SIG-M5 treated with dmso at 0.1 percent for 504 hours (cell line): ENCODE data around the gene GMDS.
A peak's percentile ranks its signal among the peaks of the same experiment; 100 is the strongest.

Experiments
- DNase-seq: peaks from one replicate; lab custom pipeline; 2025; ENCODE audit not compliant: unreplicated experiment; lab: John Stamatoyannopoulos, UW

Gene GMDS

DNA sequence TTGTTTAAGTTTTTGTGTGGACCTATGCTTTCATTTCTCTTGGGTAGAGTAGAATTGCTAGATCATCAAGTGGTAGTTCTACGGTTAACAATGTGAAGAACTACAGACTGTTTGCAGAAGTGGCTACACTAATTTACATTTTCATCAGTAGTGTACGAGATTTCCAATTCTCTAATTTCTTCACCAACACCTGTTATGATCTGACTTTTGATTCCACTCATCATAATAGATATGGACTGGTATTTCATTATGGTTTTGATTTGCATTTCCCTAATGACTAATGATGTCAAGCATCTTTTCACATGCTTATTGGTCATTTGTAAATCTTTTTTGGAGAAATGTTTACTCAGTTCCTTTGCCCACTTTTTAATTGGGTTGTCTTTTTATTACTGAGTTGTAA, 244.4 kb downstream of the GMDS start:
- DNase-seq: no peak

DNA sequence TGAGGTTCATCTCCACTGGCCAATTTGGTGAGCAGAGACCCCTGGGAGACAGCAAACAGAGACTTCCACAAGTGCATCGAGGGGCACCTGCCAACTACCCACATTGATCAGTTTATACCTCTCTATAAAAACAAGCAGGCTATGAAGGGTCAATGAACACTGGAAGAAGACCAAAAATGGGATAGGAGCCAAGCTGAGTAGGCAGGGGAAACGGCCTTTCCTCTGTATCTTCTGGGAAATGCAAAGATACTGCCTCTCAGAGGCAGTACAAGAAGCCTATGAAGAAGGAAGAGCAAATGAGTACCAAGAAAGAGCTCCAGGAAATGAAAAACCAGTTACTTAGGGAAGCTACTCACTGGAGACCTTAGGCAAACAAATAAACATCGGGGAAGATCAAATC, 247.7 kb downstream of the GMDS start:
- DNase-seq: no peak

DNA sequence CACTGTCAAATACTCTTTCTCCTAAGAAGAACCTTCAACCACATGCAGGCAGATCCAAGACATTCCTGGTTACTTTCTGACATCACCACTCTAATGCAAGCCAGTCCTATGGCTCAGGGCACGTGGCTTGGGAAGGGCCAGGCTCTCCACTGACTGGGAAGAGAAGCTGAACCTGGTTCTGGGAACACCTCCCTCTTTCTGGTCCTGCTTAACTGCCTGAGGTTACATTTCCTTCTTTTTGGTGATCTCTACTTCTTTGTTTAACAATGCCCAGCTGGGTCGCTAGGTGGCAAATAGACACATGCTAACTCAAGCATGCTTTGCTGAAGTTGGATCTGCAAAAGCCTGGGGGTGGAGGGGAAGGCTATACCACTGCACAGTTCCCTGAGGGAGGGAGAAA, 249.8 kb downstream of the GMDS start:
- DNase-seq: no peak

DNA sequence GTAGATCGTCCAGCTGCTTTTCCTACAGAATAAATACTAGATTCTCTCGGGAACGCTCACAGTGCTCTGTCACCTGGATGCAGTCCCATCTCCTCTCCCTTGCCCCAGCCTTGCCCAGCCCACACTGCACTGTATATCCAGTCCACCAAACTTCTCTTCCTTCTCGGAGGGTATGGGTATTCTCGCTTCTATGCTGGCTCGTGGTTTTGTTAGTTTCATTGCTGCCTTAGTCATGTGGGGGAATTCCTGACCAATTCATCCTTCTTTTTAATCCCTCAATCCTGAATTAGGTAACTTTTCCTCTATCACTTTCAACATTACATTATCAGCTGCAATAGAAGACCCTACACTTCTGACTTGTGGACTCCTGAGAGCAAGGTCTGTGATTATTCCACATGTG, 252.4 kb downstream of the GMDS start:
- DNase-seq: no peak

DNA sequence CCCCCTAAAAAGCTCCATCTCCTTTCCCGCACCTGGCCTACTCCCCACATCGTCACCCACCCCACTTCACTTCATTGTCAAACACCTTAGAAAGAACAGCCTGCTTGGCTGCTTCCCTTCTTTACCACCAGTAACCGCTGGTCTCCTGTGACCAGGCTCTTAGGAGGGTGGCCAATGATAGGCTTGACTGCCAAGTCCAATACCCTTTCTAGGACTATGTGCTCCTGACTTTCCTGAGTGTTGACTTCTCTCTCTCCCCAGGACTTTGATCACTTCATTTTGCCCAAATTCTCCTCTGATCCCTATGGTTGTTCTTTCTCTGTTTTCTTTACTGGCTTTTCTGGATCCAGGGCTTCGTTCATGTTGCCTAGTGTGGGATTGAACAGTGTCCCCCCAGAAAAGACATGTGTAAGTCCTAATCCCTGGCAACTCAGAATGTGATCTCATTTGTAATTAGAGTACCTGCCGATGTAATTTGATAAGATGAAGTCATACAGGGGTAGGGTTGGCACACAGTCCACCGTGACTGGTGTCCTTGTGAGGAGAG, 254.0 kb downstream of the GMDS start:
- no peak for DNase-seq

DNA sequence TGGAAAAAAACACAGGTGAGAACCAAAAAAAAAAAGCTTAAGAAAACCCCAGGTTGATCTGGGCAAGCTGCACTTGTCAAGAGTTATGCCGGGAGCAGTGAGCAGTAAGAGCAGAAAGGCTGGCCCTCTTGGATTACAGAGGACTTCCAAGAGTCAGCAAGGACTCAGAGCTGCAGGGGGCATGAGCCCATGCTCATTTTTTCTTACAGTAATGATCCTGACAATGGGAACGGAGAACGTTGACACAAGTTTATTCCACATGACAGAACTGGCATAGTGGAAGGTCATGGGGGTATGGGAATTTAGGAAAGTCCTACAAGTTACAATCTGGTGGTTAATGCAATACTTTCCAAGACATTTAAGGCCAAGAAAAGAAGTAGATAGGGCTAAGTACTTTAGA, 256.6 kb downstream of the GMDS start:
- no peak for DNase-seq

DNA sequence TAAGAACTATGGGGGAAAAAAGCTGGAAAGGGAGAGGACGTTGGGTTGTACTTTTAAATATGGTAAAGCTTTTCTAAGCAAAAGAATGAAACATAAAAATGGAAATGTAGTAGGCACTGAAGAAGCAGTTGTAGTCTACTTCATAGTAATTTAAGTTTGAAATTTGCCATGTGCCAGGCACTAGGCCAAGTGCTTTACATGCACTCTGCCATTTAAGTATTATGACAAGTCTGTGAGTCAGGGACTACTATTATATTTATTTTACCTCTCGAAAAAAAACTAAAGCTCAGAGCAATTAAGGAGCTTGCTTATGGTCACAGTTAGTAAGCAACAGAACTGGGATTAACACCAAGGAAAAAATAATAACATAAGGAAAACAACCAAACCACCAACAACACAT, 257.8 kb downstream of the GMDS start:
- no peak for DNase-seq

DNA sequence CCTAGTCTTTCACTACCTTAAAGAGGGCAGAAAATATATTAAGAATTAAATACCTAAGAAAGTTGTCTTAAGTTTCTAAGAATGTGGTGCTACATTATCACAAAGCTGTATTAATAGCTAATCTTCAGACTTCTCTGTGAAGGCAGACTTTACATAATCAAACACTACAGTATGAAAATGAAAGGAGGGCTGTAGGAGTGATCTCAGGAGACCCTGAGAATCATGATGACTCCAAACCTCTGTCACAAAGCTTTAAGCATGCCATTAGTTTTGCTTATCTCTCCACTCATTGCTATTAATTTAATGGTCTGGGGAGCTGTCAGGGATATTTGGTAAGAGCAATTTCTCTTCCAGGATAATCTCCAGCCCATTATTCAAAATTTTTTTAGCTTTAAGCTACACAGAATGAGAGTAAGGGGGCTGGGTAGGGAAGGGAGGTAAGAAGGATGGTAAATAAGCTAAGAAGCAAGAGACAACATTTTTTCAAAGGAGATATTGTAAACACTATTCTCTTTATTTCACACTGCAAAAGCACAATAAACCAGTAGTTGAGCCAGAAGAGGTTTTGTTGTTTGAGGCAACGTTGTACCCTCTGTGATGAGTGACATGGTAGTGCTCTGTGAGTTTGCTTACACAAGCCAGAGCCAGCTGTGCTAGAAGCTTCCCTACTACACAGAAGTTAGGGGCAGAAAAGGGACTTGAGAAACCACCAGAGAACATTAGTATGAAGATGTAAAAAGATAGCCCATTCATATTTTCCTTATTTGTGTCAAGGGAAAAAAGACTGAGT, 258.8 kb downstream of the GMDS start:
- DNase-seq: no peak

DNA sequence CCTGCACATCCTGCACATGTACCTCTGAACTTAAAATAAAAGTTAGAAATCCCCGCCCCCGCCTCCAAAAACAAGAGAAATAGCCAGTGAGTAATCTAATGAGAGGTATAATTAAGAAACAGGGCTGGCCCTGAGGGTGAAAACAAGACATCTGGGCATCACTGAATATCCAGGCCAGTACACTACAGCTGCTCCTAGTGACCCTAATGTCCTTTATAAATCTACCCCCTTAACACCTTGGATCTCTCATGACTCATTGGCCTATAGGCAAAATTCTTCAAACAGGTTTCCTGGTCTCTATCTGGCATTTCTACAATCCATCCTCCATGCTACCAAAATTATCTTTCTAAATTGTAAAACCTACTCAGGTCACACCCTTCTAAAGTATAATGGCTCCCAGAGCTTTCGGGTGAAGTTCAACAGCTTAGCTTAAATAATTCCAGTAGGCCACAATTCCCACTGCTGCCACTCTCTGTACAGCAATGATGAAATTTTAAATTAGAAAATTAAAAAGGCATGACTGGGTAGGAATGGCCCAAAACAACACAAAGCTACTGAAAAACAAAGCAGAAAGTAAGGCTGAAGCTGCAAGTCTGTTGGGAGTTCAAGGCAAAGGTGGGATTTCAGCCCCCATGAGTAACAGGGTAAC, 260.9 kb downstream of the GMDS start:
- no peak for DNase-seq

DNA sequence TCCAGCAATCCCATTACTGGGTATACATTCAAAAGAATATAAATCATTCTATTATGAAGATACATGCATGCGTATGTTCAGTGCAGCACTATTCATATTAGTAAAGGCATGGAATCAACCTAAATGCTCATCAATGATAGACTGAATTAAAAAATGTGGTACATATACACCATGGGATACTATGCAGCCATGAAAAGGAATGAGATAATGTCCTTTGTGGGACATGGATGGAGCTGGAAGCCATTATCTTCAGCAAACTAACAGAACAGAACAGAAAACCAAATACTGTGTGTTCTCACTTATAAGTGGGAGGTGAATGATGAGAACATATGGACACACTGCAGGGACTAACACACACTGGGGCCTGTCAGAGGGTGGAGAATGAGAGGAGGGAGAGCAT, 261.6 kb downstream of the GMDS start:
- DNase-seq: no peak

DNA sequence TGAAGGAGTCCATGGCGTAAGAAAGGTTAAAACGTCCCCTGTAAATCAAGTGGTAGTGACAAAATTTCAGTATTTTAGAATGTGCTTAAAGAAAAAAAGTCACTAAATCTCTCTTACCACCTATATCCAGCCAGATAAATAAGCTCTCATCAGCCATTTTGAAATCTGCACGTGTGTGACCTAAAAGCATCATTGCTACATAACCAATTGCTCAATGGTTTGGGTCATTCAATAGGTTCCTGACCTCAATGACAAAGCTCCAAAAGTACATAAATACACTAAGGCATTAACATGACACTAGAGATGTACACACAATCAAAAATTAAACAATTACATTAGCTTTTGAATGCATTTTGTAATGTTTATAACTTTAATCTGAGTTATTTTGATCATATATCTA, 272.4 kb downstream of the GMDS start:
- DNase-seq: peak; percentile 33

DNA sequence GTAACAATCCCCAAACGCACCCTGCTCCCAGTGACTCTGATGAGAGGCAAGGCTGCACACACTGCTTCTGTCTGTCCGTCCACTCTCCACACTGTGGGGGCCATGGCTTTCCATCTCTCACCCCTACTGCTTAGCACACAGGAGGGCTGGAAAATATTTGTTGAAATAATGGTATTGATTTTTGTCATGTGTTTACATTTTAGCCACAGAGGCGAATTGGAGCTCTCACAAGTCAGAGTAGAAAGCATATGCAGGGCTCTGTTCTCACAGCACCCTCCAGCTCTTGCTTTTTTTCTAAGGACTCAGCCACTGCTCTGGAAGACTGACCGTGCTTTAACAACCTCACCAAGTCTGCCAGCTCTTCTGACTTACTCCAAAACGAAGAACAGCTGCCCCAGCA, 273.8 kb downstream of the GMDS start:
- no peak for DNase-seq

DNA sequence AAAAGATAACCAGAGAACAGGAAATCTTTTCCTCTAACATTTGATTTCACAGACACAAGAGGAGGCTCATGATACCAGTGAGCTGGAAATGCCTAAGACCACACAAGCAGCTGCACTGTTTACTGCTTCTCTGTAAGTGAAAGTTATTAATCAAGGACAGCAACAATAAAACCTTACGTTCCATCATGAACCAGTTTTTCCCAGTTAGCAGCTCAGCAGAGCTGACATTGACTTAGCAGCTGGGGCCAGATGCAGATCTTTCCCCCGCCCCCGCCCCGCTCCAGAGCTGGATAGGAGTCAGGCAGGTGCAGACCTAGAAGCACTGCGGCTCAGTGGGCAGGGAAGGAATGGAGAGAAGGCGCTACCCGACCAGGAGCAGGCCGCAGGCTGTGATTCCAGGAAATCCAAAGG, 275.2 kb downstream of the GMDS start:
- no peak for DNase-seq

DNA sequence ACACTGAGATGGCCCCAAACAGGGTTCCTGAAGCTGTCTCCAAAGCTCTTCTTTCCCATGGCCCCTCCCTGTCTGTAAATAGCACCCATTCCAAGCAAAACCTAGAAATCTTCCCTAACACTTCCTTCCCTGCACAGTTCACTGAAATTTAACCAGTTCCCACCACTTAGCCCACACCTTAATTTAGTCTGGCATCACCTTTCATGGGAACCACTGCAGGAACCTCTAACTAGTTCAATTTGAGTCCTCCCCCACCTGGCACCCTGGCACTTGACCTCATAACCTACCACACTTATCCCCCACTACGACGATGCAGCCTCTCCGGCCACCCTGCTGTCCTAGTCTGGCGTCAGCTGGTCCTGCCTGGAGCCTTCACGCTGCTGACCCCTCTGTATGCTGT, 278.7 kb downstream of the GMDS start:
- no peak for DNase-seq

DNA sequence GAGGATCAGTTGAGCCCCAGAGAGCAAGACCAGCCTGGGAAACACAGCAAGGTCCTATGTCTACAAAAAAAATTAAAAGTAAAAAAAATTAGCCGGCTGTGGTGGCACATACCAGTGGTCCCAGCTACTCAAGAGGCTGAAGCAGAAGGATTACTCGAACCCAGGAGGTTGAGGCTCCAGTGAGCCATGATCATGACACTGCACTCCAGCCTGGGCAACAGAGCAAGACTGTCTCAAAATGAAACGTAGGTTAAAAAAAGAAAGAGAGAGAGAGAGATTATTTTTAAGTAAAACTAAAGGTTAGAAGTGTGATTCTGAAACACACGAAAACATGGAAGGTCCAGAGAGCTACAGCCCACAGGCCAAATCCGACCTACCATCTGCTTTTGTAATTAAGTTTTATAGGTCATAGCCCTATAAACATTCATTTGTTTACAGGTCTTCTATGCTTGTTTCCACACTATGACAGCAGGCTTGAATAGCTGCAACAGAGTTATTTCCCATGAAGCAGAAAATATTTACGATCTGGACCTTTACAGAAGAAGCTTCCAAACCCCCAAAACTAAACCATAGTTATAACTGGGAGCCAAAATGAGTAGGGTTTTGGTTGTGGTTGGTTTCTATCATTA, 279.7 kb downstream of the GMDS start:
- no peak for DNase-seq

DNA sequence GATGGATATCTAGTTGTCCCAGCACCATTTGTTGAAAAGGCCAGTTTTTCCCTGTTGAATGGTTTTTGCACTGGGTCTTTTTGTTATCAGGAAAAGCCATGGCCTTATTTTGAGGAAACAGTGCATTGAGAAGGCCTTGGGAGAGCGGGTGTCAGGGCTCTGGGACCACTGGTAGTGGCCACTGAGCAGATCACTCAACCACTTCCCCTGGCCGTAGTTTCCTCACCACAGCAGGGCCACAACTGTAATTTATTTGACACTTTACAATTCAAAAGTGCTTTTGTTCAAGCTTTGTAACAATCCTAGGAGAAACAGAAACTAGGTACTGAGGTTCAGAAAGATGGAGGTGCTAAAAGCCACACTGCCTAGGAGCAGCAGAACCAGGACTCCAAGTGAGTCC, 281.8 kb downstream of the GMDS start:
- no peak for DNase-seq

DNA sequence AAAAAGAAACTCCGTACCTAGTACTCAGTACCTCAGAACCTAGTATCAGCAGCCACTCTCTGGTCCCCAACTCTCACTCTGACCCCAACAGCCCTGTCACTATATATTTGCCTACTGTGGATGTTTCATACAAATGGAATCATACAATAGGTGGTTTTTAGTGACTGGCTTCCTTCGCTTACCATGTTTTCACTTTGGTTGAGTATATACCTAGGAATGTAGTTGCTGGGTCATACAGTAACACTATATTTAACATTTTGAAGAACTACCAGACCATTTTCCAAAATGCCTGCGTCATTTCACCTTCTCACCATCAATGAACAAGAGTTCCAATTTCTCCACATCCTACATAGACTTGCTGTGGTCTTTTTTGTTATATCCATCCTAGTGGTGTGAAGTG, 283.2 kb downstream of the GMDS start:
- DNase-seq: no peak

DNA sequence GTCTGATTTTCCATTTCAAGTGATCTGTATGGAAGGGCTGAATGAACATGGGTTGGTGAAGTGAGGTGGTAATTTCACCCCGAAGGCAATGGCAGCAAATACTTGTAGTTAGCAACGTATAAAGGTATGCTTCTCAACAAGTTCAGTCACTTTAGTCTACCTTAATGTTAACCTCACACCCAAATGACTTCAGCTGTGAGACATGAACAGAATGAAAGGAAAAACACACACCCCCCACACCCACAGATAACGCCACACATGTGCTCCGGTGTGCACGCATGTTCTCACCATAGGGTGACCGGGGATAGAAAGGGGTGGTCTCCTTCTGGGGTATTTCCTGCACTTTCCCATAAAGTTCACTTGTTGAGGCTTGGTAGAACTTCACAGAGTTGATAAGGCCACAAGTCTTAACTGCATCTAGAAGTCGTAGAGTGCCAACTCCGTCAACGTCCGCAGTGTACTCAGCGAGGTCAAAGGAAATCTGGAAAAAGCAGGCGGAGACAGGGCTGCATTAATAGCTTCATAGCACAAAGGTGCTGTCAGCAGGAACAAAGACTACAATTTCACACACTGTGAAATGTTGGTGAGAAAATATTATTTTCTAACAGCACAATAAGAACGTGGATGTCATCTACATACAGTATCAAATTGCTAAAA, 284.8 kb downstream of the GMDS start:
- DNase-seq: no peak

DNA sequence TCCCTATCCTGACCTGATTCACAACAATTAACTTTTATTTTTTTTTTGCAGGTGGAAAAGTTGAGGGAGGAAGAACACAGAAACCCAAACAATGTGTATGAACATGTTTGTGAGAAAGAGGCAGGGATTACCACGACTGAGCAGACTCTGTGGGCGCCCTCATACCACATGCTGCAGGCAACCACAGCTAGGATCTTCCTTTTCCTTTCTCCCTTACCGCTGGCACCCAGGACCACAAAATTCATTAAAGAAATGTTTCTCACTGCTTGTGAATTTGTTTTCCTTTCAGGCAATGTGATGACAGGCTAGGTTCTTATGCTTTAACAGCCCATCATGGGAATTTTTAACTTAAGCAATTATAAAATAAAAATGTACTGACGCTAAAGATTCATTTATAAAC, 287.1 kb downstream of the GMDS start:
- no peak for DNase-seq

DNA sequence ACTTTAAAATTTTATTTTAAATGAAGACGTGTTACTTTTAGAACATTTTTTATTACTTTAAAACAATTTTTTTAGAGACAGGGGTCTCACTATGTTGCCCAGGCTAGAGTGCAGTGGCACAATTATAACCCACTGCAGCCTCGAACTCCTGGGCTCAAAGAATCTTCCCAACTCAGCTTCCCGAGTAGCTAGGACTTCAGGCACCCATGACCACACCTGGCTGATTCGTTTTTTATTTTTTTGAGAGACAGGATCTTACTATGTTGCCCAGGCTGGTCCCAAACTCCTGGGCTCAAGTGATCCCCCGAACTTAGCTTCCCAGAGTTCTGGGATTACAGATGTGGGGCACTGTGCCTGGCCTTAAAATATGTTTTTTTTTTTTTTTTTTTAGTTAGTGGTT, 287.7 kb downstream of the GMDS start:
- DNase-seq: no peak

DNA sequence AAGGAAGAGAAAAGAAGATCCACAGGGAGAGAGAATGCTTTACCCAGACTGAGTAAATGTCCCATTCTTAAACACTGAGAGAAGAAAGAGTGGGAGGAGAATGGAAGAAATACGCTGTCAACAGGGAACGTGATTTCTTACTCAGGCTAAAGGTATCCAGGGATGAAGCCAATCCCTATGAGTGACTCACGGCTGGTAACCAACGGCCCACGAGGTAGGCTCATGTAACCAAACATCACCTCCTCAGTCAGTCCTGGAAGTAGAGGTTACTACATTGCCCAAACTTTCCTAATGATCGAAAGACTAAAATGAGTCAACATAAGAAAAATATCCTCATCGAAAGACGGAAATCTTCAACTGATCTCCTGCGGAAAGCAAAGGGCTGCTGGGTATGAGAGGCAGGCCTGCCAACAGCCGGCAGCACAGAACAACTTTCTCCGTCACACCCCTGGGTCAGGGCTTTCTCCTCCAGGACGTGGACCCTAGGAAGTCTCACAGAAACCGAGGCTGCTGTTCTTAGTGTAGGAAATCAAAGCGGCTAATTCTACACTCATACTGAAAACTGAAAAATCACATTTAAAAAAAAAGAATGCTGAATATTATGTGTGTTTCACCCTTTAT, 292.6 kb downstream of the GMDS start:
- no peak for DNase-seq
